ENCODE measurements around the gene FBRS. TPM values are rescaled to one million over a fixed set of nuclear protein-coding genes. Genes with fewer than 3 reads are reported as not detected.

The FBRS gene
- total RNA-seq, 4 donors from 2014 or later = 51.2 to 167 (median 72.2) TPM

DNA sequence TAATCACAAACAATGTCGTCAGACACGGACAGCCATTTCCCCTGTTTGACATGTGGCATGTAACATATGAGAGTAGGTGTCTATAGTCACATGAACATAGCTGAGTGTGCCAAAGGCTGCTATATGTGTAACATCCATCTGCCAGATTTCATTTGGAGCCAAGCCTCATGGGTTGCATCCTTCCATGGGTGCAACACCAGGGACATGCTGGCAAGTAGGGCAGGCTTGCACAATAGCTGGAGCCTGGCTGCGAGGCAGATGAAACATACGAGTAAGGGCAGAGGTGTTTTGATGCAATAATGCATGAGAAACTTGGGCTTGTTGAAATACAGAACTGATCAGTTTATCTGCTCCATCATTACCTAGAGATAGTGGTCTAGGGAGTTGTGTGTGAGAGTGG, 39.0 kb upstream of the FBRS start:
- no peaks in the 10 kb centered on the region for H3K36me3 ChIP-seq
- no peaks in the 10 kb centered on the region for H3K9me3 ChIP-seq
- H3K4me1 ChIP-seq = peaks cover 0 to 3% (median 0%) of the 10 kb centered on the region in 4 donors
- no peak for DNase-seq
- no peak overlapping the region for H3K27ac ChIP-seq
- no peaks in the 10 kb centered on the region for H3K27me3 ChIP-seq
- no peak overlapping the region for H3K4me3 ChIP-seq
- TF ChIP-seq, protein P1, sequence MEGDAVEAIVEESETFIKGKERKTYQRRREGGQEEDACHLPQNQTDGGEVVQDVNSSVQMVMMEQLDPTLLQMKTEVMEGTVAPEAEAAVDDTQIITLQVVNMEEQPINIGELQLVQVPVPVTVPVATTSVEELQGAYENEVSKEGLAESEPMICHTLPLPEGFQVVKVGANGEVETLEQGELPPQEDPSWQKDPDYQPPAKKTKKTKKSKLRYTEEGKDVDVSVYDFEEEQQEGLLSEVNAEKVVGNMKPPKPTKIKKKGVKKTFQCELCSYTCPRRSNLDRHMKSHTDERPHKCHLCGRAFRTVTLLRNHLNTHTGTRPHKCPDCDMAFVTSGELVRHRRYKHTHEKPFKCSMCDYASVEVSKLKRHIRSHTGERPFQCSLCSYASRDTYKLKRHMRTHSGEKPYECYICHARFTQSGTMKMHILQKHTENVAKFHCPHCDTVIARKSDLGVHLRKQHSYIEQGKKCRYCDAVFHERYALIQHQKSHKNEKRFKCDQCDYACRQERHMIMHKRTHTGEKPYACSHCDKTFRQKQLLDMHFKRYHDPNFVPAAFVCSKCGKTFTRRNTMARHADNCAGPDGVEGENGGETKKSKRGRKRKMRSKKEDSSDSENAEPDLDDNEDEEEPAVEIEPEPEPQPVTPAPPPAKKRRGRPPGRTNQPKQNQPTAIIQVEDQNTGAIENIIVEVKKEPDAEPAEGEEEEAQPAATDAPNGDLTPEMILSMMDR (IDR thresholded peaks at IDR 0.05) = no peak
- no peak for TF ChIP-seq POLR2A (IDR thresholded peaks at IDR 0.05)

GRCh38 chr16:30619638-30620037, 38.6 kb upstream of the FBRS start:
- Histone ChIP-seq H3K36me3 (no peaks in the 10 kb centered on the region), H3K27ac (no peak overlapping the region), H3K9me3 (no peaks in the 10 kb centered on the region), H3K27me3 (no peaks in the 10 kb centered on the region), H3K4me1 (peaks cover 0 to 3% (median 0%) of the 10 kb centered on the region in 4 donors), H3K4me3 (no peak overlapping the region)
- DNase-seq = no peak
- TF ChIP-seq, protein P1 (IDR thresholded peaks at IDR 0.05) = no peak
- no peak for TF ChIP-seq POLR2A (IDR thresholded peaks at IDR 0.05)

- H3K9me3 ChIP-seq = no peaks in the 10 kb centered on the region
- peaks cover 0 to 3% (median 0%) of the 10 kb centered on the region in 4 donors for H3K4me1 ChIP-seq
- H3K27ac ChIP-seq = no peak overlapping the region
- no peak for DNase-seq
- H3K4me3 ChIP-seq = no peak overlapping the region
- no peaks in the 10 kb centered on the region for H3K36me3 ChIP-seq
- H3K27me3 ChIP-seq = no peaks in the 10 kb centered on the region
- TF ChIP-seq, protein P1 (IDR thresholded peaks at IDR 0.05) = no peak
- no peak for TF ChIP-seq POLR2A (IDR thresholded peaks at IDR 0.05)
These were observed 38.1 kb upstream of the FBRS start for GRCh38 chr16:30620169-30620568.

- DNase-seq = no peak
- TF ChIP-seq, protein P1 (IDR thresholded peaks at IDR 0.05) = no peak
- no peak for TF ChIP-seq POLR2A (IDR thresholded peaks at IDR 0.05)
- H3K9me3 ChIP-seq = no peaks in the 10 kb centered on the region
These were observed 36.5 kb upstream of the FBRS start for GRCh38 chr16:30621765-30622164.

GRCh38 chr16:30622455-30623032, 35.7 kb upstream of the FBRS start:
- Histone ChIP-seq H3K4me3 (no peak overlapping the region), H3K4me1 (no peaks in the 10 kb centered on the region), H3K27ac (no peak overlapping the region), H3K9me3 (no peaks in the 10 kb centered on the region), H3K36me3 (no peaks in the 10 kb centered on the region), H3K27me3 (no peaks in the 10 kb centered on the region)
- TF ChIP-seq POLR2A (IDR thresholded peaks at IDR 0.05) = no peak
- TF ChIP-seq, protein P1 (IDR thresholded peaks at IDR 0.05) = no peak
- DNase-seq = no peak

More at GRCh38 chr16:30621765-30622164, 36.5 kb upstream of the FBRS start:
- Histone ChIP-seq H3K4me3 (no peak overlapping the region), H3K27me3 (no peaks in the 10 kb centered on the region), H3K27ac (no peak overlapping the region), H3K36me3 (no peaks in the 10 kb centered on the region), H3K4me1 (no peaks in the 10 kb centered on the region)
